ENCODE measurements around the gene LONRF3.

DNA sequence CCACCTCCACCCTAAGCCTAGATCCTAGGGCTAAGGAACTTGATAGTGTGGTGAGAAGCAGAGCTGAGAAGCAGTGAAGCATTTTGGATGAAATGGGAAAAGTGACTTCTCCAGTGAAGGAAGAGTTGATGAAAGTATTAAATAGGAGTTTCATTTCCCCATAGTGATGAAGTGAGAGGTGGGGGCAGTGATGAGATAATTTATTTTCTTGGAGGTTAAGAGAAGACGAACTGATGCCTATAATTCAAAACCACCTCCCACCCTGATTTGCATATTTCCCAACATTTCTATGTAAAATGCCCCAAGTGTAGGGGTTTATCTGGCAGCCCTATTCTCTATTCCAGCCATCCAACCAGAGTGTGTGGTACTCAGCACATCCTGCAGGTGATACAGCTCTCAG, 6.3 kb downstream of the LONRF3 start:
- TF ChIP-seq, protein P1, sequence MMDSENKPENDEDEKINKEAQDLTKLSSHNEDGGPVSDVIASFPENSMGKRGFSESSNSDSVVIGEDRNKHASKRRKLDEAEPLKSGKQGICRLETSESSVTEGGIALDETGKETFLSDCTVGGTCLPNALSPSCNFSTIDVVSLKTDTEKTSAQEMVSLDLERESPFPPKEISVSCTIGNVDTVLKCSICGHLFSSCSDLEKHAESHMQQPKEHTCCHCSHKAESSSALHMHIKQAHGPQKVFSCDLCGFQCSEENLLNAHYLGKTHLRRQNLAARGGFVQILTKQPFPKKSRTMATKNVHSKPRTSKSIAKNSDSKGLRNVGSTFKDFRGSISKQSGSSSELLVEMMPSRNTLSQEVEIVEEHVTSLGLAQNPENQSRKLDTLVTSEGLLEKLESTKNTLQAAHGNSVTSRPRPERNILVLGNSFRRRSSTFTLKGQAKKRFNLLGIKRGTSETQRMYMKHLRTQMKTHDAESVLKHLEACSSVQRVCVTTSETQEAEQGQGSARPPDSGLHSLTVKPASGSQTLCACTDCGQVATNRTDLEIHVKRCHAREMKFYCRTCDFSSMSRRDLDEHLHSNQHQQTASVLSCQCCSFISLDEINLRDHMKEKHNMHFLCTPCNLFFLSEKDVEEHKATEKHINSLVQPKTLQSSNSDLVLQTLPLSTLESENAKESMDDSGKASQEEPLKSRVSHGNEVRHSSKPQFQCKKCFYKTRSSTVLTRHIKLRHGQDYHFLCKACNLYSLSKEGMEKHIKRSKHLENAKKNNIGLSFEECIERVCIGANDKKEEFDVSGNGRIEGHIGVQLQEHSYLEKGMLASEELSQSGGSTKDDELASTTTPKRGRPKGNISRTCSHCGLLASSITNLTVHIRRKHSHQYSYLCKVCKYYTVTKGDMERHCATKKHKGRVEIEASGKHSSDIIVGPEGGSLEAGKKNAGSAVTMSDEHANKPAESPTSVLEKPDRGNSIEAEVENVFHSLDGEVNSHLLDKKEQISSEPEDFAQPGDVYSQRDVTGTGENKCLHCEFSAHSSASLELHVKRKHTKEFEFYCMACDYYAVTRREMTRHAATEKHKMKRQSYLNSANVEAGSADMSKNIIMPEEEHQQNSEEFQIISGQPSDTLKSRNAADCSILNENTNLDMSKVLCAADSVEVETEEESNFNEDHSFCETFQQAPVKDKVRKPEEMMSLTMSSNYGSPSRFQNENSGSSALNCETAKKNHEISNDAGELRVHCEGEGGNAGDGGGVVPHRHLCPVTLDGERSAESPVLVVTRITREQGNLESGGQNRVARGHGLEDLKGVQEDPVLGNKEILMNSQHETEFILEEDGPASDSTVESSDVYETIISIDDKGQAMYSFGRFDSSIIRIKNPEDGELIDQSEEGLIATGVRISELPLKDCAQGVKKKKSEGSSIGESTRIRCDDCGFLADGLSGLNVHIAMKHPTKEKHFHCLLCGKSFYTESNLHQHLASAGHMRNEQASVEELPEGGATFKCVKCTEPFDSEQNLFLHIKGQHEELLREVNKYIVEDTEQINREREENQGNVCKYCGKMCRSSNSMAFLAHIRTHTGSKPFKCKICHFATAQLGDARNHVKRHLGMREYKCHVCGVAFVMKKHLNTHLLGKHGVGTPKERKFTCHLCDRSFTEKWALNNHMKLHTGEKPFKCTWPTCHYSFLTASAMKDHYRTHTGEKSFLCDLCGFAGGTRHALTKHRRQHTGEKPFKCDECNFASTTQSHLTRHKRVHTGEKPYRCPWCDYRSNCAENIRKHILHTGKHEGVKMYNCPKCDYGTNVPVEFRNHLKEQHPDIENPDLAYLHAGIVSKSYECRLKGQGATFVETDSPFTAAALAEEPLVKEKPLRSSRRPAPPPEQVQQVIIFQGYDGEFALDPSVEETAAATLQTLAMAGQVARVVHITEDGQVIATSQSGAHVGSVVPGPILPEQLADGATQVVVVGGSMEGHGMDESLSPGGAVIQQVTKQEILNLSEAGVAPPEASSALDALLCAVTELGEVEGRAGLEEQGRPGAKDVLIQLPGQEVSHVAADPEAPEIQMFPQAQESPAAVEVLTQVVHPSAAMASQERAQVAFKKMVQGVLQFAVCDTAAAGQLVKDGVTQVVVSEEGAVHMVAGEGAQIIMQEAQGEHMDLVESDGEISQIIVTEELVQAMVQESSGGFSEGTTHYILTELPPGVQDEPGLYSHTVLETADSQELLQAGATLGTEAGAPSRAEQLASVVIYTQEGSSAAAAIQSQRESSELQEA (CRISPR knock-in tag; IDR thresholded peaks at IDR 0.05; ENCODE audit: not compliant biosample characterization): no peak
- TF ChIP-seq EEA1 (CRISPR knock-in tag; IDR thresholded peaks at IDR 0.05; ENCODE audit: borderline replicate concordance): no peak
- TF ChIP-seq, protein P2, sequence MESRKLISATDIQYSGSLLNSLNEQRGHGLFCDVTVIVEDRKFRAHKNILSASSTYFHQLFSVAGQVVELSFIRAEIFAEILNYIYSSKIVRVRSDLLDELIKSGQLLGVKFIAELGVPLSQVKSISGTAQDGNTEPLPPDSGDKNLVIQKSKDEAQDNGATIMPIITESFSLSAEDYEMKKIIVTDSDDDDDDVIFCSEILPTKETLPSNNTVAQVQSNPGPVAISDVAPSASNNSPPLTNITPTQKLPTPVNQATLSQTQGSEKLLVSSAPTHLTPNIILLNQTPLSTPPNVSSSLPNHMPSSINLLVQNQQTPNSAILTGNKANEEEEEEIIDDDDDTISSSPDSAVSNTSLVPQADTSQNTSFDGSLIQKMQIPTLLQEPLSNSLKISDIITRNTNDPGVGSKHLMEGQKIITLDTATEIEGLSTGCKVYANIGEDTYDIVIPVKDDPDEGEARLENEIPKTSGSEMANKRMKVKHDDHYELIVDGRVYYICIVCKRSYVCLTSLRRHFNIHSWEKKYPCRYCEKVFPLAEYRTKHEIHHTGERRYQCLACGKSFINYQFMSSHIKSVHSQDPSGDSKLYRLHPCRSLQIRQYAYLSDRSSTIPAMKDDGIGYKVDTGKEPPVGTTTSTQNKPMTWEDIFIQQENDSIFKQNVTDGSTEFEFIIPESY (CRISPR knock-in tag; IDR thresholded peaks at IDR 0.05): no peak
- no peak for TF ChIP-seq FOSL2 (CRISPR knock-in tag; IDR thresholded peaks at IDR 0.05)
- TF ChIP-seq ZNF17 (CRISPR knock-in tag; IDR thresholded peaks at IDR 0.05): no peak

Measured in HepG2 (cell line).